ENCODE measurements around the gene MEGF11. TPM values are rescaled to one million over a fixed set of nuclear protein-coding genes. Genes with fewer than 3 reads are reported as not detected.

The MEGF11 gene
- total RNA-seq, 4 donors from 2014 or later = not detected

DNA sequence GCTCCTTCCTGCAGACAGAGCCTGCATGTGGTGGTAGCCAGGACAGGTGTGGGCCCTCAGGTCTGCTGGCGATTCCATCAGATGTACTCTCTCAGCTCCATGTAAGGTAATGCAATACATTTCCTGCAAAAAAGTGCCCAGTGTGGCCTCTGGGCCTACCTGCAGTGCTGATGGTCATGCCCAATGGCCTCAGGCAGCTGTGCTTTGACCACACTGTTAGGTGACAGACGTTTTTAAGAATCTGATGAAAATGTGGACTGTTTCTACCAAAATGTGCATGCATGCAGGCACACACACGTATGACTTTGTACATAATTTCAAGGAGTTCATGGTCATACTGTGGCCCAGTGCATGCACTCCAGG is 231.4 kb downstream of the MEGF11 start:
- intact Hi-C loops (cut with DNase I) = no loop called here

DNA sequence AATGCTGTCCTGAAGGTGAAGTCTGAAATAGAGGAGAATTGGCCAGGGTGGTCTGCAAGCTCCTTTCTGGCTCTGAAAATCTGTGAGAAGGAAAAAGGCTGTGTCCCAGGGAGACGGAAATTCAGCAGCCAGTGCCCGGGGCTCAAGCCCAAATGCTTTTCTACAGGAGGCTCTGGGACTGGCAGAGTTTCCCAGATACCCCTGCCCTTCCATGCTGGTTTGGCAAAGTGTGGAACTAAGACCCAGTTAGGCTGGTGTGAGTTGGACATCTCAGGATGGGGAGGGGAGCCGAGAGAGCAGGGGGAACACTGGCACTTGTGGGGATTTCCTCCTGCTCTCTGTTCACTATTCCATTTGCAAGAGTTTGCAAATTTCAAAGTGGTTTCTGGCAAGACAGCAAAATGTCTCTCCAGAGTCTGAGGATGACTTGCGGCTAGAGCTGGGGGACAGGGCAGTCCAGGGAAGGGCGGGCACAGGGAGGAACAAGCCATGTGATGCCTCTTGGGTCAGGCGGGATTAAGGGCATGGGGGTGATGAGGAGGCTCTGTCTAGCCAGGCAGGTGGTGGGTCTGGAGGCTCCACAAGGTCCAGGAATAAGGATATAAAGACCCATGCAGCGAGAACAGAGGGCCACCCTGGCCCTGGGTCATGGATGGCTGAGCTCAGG is 231.9 kb downstream of the MEGF11 start:
- no peak for TF ChIP-seq POLR2A (IDR thresholded peaks at IDR 0.05)
- TF ChIP-seq, protein P1, sequence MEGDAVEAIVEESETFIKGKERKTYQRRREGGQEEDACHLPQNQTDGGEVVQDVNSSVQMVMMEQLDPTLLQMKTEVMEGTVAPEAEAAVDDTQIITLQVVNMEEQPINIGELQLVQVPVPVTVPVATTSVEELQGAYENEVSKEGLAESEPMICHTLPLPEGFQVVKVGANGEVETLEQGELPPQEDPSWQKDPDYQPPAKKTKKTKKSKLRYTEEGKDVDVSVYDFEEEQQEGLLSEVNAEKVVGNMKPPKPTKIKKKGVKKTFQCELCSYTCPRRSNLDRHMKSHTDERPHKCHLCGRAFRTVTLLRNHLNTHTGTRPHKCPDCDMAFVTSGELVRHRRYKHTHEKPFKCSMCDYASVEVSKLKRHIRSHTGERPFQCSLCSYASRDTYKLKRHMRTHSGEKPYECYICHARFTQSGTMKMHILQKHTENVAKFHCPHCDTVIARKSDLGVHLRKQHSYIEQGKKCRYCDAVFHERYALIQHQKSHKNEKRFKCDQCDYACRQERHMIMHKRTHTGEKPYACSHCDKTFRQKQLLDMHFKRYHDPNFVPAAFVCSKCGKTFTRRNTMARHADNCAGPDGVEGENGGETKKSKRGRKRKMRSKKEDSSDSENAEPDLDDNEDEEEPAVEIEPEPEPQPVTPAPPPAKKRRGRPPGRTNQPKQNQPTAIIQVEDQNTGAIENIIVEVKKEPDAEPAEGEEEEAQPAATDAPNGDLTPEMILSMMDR (IDR thresholded peaks at IDR 0.05) = no peak
- no peak for DNase-seq
- peaks cover 0 to 7% (median 0%) of the 10 kb centered on the region in 3 donors for H3K4me1 ChIP-seq
- 68 to 88% methylated on average over 6 to 7 of the region's 7 CpGs for WGBS, 2 donors
- intact Hi-C loops (cut with DNase I) = no loop called here
- H3K36me3 ChIP-seq = no peaks in the 10 kb centered on the region
- no peaks in the 10 kb centered on the region for H3K9me3 ChIP-seq
- H3K4me3 ChIP-seq = no peak overlapping the region
- H3K27me3 ChIP-seq = peaks cover 0 to 30% (median 0%) of the 10 kb centered on the region in 4 donors
- no peak overlapping the region for H3K27ac ChIP-seq

More for the DNA sequence above, 231.4 kb downstream of the MEGF11 start:
- Histone ChIP-seq H3K27me3 (peaks cover 0 to 30% (median 0%) of the 10 kb centered on the region in 4 donors), H3K36me3 (no peaks in the 10 kb centered on the region), H3K4me3 (no peak overlapping the region), H3K9me3 (no peaks in the 10 kb centered on the region), H3K27ac (no peak overlapping the region), H3K4me1 (peaks cover 0 to 7% (median 0%) of the 10 kb centered on the region in 3 donors)
- 44 to 61% methylated on average over 2 of the region's 3 CpGs for WGBS, 2 donors
- TF ChIP-seq, protein P1 (IDR thresholded peaks at IDR 0.05) = no peak
- no peak for TF ChIP-seq POLR2A (IDR thresholded peaks at IDR 0.05)
- DNase-seq = no peak

- peaks cover 0 to 28% (median 0%) of the 10 kb centered on the region in 4 donors for H3K27me3 ChIP-seq
- no peaks in the 10 kb centered on the region for H3K9me3 ChIP-seq
- WGBS, 2 donors = 69 to 79% methylated on average over 5 to 9 of the region's 10 CpGs
- DNase-seq = no peak
- H3K4me3 ChIP-seq = no peak overlapping the region
- no peak overlapping the region for H3K27ac ChIP-seq
- H3K4me1 ChIP-seq = peaks cover 0 to 4% (median 0%) of the 10 kb centered on the region in 3 donors
- no peaks in the 10 kb centered on the region for H3K36me3 ChIP-seq
- intact Hi-C loops (cut with DNase I) = no loop called here
- TF ChIP-seq, protein P1 (IDR thresholded peaks at IDR 0.05) = no peak
- TF ChIP-seq POLR2A (IDR thresholded peaks at IDR 0.05) = no peak
These were observed 233.6 kb downstream of the MEGF11 start for GRCh38 chr15:66019826-66020398.

DNA sequence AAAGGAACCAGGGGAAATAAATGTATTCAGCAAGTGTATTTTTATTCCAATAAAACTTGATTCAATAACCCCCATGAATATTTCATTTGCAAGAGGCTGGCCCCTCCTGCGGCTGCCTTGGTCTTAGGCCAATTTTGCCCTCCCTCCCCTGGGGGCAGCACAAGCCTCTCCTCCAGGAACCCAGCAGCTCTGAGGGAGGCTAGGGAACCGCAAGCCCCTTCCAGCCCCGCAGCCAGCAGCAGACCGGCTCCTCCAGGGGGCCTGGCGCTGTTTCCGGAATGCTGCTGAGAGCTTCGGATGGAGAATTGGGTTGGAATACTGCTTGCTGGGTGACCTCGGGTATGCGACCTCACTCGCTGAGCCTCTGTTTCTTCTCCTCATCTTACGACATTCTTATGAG is 234.2 kb downstream of the MEGF11 start:
- intact Hi-C loops (cut with DNase I) = no loop called here
- DNase-seq = no peak
- Histone ChIP-seq H3K27me3 (peaks cover 0 to 22% (median 0%) of the 10 kb centered on the region in 4 donors), H3K4me1 (no peaks in the 10 kb centered on the region), H3K4me3 (no peak overlapping the region), H3K9me3 (no peaks in the 10 kb centered on the region), H3K27ac (no peak overlapping the region), H3K36me3 (no peaks in the 10 kb centered on the region)
- TF ChIP-seq POLR2A (IDR thresholded peaks at IDR 0.05) = no peak
- TF ChIP-seq, protein P1 (IDR thresholded peaks at IDR 0.05) = no peak
- WGBS, 2 donors = 53 to 56% methylated on average over 4 to 10 of the region's 11 CpGs

GRCh38 chr15:66018488-66018797 is 235.1 kb downstream of the MEGF11 start:
- no peaks in the 10 kb centered on the region for H3K36me3 ChIP-seq
- TF ChIP-seq, protein P1 (IDR thresholded peaks at IDR 0.05) = no peak
- TF ChIP-seq POLR2A (IDR thresholded peaks at IDR 0.05) = no peak
- H3K9me3 ChIP-seq = no peaks in the 10 kb centered on the region
- DNase-seq = no peak
- H3K27ac ChIP-seq = no peak overlapping the region
- H3K4me3 ChIP-seq = no peak overlapping the region
- 64 to 84% methylated on average over 8 of the region's 8 CpGs for WGBS, 2 donors
- intact Hi-C loops (cut with DNase I) = no loop called here
- peaks cover 0 to 16% (median 0%) of the 10 kb centered on the region in 4 donors for H3K27me3 ChIP-seq
- H3K4me1 ChIP-seq = no peaks in the 10 kb centered on the region
